Ecto neural progenitor cell (in vitro differentiated cells): ENCODE data around the gene IPO4.
"Not testable (repeated sequence)": the region's sequence is repeated elsewhere in the genome, so short reads cannot be mapped to it uniquely, and the experiment has no call there.

Experiments used
- DNase-seq: peaks from one replicate; pipeline ENCODE4 v3.0.0-alpha.2; 2018; ENCODE audit warnings: low spot score

Gene IPO4

GRCh38 chr14:24188251-24189058 is at the start of gene IPO4:
IPO4 (minus strand) TSS chr14:24188816; CDS start chr14:24188787, 29 bp downstream.
- peak; percentile 96 for DNase-seq

GRCh38 chr14:24238123-24238522 is 49.5 kb upstream of the IPO4 start:
- DNase-seq, result no peak

- no peak for DNase-seq
Observed at GRCh38 chr14:24237463-24237955, 48.9 kb upstream of the IPO4 start.

- no peak for DNase-seq
Observed at GRCh38 chr14:24236689-24237462, 48.3 kb upstream of the IPO4 start.

- no peak for DNase-seq
Observed at GRCh38 chr14:24235804-24236688, 47.4 kb upstream of the IPO4 start.

GRCh38 chr14:24234095-24235005 is 45.7 kb upstream of the IPO4 start:
- DNase-seq, result no peak

GRCh38 chr14:24233538-24233866 is 44.9 kb upstream of the IPO4 start:
- no peak for DNase-seq

GRCh38 chr14:24232645-24233537 is 44.3 kb upstream of the IPO4 start, which contains the start of gene GMPR2:
GMPR2 (plus strand) TSS chr14:24232929; CDS start chr14:24233254, 325 bp downstream.
- no peak for DNase-seq

- peak; percentile 91 for DNase-seq
Observed at GRCh38 chr14:24232121-24232644, 43.6 kb upstream of the IPO4 start, which contains the start of gene NEDD8. NEDD8 (minus strand) TSS chr14:24232367; CDS start chr14:24232267, 100 bp downstream.

- DNase-seq, result no peak
Observed at GRCh38 chr14:24231263-24232120, 42.9 kb upstream of the IPO4 start.

GRCh38 chr14:24228902-24229301 is 40.3 kb upstream of the IPO4 start:
- DNase-seq, result no peak

GRCh38 chr14:24226473-24226872 is 37.9 kb upstream of the IPO4 start:
- DNase-seq, result no peak

GRCh38 chr14:24224618-24225071 is 36.0 kb upstream of the IPO4 start:
- no peak for DNase-seq

- DNase-seq, result not testable (repeated sequence)
Observed at GRCh38 chr14:24222987-24223386, 34.4 kb upstream of the IPO4 start.

GRCh38 chr14:24219521-24219920 is 30.9 kb upstream of the IPO4 start:
- no peak for DNase-seq

- no peak for DNase-seq
Observed at GRCh38 chr14:24219080-24219479, 30.5 kb upstream of the IPO4 start.

- DNase-seq, result not testable (repeated sequence)
Observed at GRCh38 chr14:24216876-24217275, 28.3 kb upstream of the IPO4 start.

- no peak for DNase-seq
Observed at GRCh38 chr14:24216345-24216699, 27.7 kb upstream of the IPO4 start.
